22Rv1 (cell line): ENCODE measurements around the gene STIM1.

ENCODE experiments used
- CTCF ChIP-seq: fragments of 450-650 bp; IDR thresholded peaks from 2 replicates; pipeline ENCODE4 v1.5.1; 2017; ENCODE audit warnings: mild to moderate bottlenecking
- ZFX ChIP-seq: fragments of 450-650 bp; IDR thresholded peaks from 2 replicates; pipeline ENCODE4 v1.6.1; 2017; ENCODE audit warnings: antibody characterized with exemption, borderline replicate concordance

- no peak for TF ChIP-seq CTCF
- TF ChIP-seq ZFX: no peak
Observed at GRCh38 chr11:3942956-3943497, 87.6 kb downstream of the STIM1 start.
